ENCODE measurements around the gene OGFRL1.
A peak's percentile ranks its signal among the peaks of the same experiment; 100 is the strongest.

The OGFRL1 gene

GRCh38 chr6:71335544-71335943 lies 46.9 kb downstream of the OGFRL1 start:
- H3K9me3 ChIP-seq (ENCODE audit: control insufficient read depth, low read length): no peaks in the 10 kb centered on the region
- no peaks in the 10 kb centered on the region for H3K27me3 ChIP-seq (ENCODE audit: control insufficient read depth in 1 of 2, insufficient read depth in 1 of 2, low read length in 2 of 2)
- H3K4me3 ChIP-seq (ENCODE audit: insufficient read depth in 1 of 2, low read depth in 1 of 2, low read length in 2 of 2): no peak overlapping the region
- H3K4me1 ChIP-seq (ENCODE audit: control insufficient read depth, insufficient read depth, low read depth, low read length): no peaks in the 10 kb centered on the region
- H3K9ac ChIP-seq (ENCODE audit: low read length): no peak overlapping the region
- H3K36me3 ChIP-seq (ENCODE audit: control insufficient read depth in 1 of 2, insufficient read depth in 2 of 2, low read depth in 1 of 2, low read length in 2 of 2): no peaks in the 10 kb centered on the region
- H4K91ac ChIP-seq (ENCODE audit: low read length): peak overlapping the region; percentile 11
- H2BK120ac ChIP-seq (ENCODE audit: low read depth, low read length): no peak overlapping the region
- H3K23ac ChIP-seq (ENCODE audit: low read length in 2 of 2): no peak overlapping the region
- no peak overlapping the region for H3K4ac ChIP-seq (ENCODE audit: low read depth in 1 of 2, low read length in 2 of 2)
- H3K4me2 ChIP-seq (ENCODE audit: low read length, poor library complexity, severe bottlenecking): no peak overlapping the region
- DNase-seq: no peak
- H4K8ac ChIP-seq (ENCODE audit: low read length): no peak overlapping the region
- no peak overlapping the region for H2BK15ac ChIP-seq (ENCODE audit: low read depth, poor library complexity, severe bottlenecking)
- no peak overlapping the region for H2AK5ac ChIP-seq (ENCODE audit: low read length, severe bottlenecking)
- no peak overlapping the region for H2BK5ac ChIP-seq (ENCODE audit: low read depth, low read length, poor library complexity, severe bottlenecking)
- H3K18ac ChIP-seq (ENCODE audit: low read depth in 1 of 2, low read length in 2 of 2): peak overlapping the region in 1 of 2 experiments; percentile 11
- peak overlapping the region in 1 of 2 experiments; percentile 94 for H2BK12ac ChIP-seq (ENCODE audit: low read length in 2 of 2)
- peak overlapping the region in 1 of 2 experiments; percentile 81 for H3K14ac ChIP-seq (ENCODE audit: low read length in 2 of 2)
- H3K27ac ChIP-seq (ENCODE audit: low read length, poor library complexity, severe bottlenecking): no peak overlapping the region
- H2AFZ ChIP-seq (ENCODE audit: low read depth, low read length): no peak overlapping the region
- peaks cover 21% of the 10 kb centered on the region for H3K79me1 ChIP-seq (replicated peaks; ENCODE audit: low read length, poor library complexity, severe bottlenecking)

- Histone ChIP-seq H3K4ac (ENCODE audit: low read depth in 1 of 2, low read length in 2 of 2) (no peak overlapping the region), H3K23ac (ENCODE audit: low read length in 2 of 2) (no peak overlapping the region), H3K79me1 (replicated peaks; ENCODE audit: low read length, poor library complexity, severe bottlenecking) (peaks cover 20% of the 10 kb centered on the region), H3K9ac (ENCODE audit: low read length) (no peak overlapping the region), H4K91ac (ENCODE audit: low read length) (no peak overlapping the region), H3K36me3 (ENCODE audit: control insufficient read depth in 1 of 2, insufficient read depth in 2 of 2, low read depth in 1 of 2, low read length in 2 of 2) (no peaks in the 10 kb centered on the region), H3K18ac (ENCODE audit: low read depth in 1 of 2, low read length in 2 of 2) (no peak overlapping the region), H2BK5ac (ENCODE audit: low read depth, low read length, poor library complexity, severe bottlenecking) (no peak overlapping the region), H2BK12ac (ENCODE audit: low read length in 2 of 2) (no peak overlapping the region), H2BK15ac (ENCODE audit: low read depth, poor library complexity, severe bottlenecking) (no peak overlapping the region), H3K4me3 (ENCODE audit: insufficient read depth in 1 of 2, low read depth in 1 of 2, low read length in 2 of 2) (no peak overlapping the region), H3K4me2 (ENCODE audit: low read length, poor library complexity, severe bottlenecking) (no peak overlapping the region), H2BK120ac (ENCODE audit: low read depth, low read length) (no peak overlapping the region), H3K27ac (ENCODE audit: low read length, poor library complexity, severe bottlenecking) (no peak overlapping the region), H4K8ac (ENCODE audit: low read length) (no peak overlapping the region), H3K14ac (ENCODE audit: low read length in 2 of 2) (no peak overlapping the region), H2AK5ac (ENCODE audit: low read length, severe bottlenecking) (no peak overlapping the region), H3K9me3 (ENCODE audit: control insufficient read depth, low read length) (no peaks in the 10 kb centered on the region), H3K4me1 (ENCODE audit: control insufficient read depth, insufficient read depth, low read depth, low read length) (no peaks in the 10 kb centered on the region), H2AFZ (ENCODE audit: low read depth, low read length) (no peak overlapping the region), H3K27me3 (ENCODE audit: control insufficient read depth in 1 of 2, insufficient read depth in 1 of 2, low read length in 2 of 2) (no peaks in the 10 kb centered on the region)
- 94% methylated on average over 2 of the region's 2 CpGs for WGBS
- no peak for DNase-seq
Observed at GRCh38 chr6:71336901-71337300, 48.3 kb downstream of the OGFRL1 start.

GRCh38 chr6:71338540-71339316 lies 50.1 kb downstream of the OGFRL1 start:
- Histone ChIP-seq H3K79me1 (replicated peaks; ENCODE audit: low read length, poor library complexity, severe bottlenecking) (peaks cover 22% of the 10 kb centered on the region), H4K8ac (ENCODE audit: low read length) (no peak overlapping the region), H2BK15ac (ENCODE audit: low read depth, poor library complexity, severe bottlenecking) (no peak overlapping the region), H3K4me1 (ENCODE audit: control insufficient read depth, insufficient read depth, low read depth, low read length) (no peaks in the 10 kb centered on the region), H3K9ac (ENCODE audit: low read length) (no peak overlapping the region), H3K36me3 (ENCODE audit: control insufficient read depth in 1 of 2, insufficient read depth in 2 of 2, low read depth in 1 of 2, low read length in 2 of 2) (peaks cover 0 to under 1% of the 10 kb centered on the region in 2 experiments), H2BK12ac (ENCODE audit: low read length in 2 of 2) (no peak overlapping the region), H3K9me3 (ENCODE audit: control insufficient read depth, low read length) (no peaks in the 10 kb centered on the region), H2AK5ac (ENCODE audit: low read length, severe bottlenecking) (no peak overlapping the region), H2BK5ac (ENCODE audit: low read depth, low read length, poor library complexity, severe bottlenecking) (no peak overlapping the region), H3K27me3 (ENCODE audit: control insufficient read depth in 1 of 2, insufficient read depth in 1 of 2, low read length in 2 of 2) (no peaks in the 10 kb centered on the region), H4K91ac (ENCODE audit: low read length) (no peak overlapping the region), H3K4me2 (ENCODE audit: low read length, poor library complexity, severe bottlenecking) (no peak overlapping the region), H3K27ac (ENCODE audit: low read length, poor library complexity, severe bottlenecking) (no peak overlapping the region), H2AFZ (ENCODE audit: low read depth, low read length) (no peak overlapping the region), H3K4me3 (ENCODE audit: insufficient read depth in 1 of 2, low read depth in 1 of 2, low read length in 2 of 2) (no peak overlapping the region), H2BK120ac (ENCODE audit: low read depth, low read length) (no peak overlapping the region), H3K4ac (ENCODE audit: low read depth in 1 of 2, low read length in 2 of 2) (no peak overlapping the region), H3K23ac (ENCODE audit: low read length in 2 of 2) (no peak overlapping the region), H3K14ac (ENCODE audit: low read length in 2 of 2) (no peak overlapping the region), H3K18ac (ENCODE audit: low read depth in 1 of 2, low read length in 2 of 2) (no peak overlapping the region)
- DNase-seq: no peak
- 97% methylated on average over 3 of the region's 4 CpGs for WGBS

- WGBS: 80% methylated on average over 1 of the region's 2 CpGs
Observed at GRCh38 chr6:71342772-71343171, 54.2 kb downstream of the OGFRL1 start.

More at GRCh38 chr6:71342772-71343171, 54.2 kb downstream of the OGFRL1 start:
- no peak overlapping the region for H3K23ac ChIP-seq (ENCODE audit: low read length in 2 of 2)
- no peaks in the 10 kb centered on the region for H3K4me1 ChIP-seq (ENCODE audit: control insufficient read depth, insufficient read depth, low read depth, low read length)
- H2BK5ac ChIP-seq (ENCODE audit: low read depth, low read length, poor library complexity, severe bottlenecking): no peak overlapping the region
- no peak overlapping the region for H3K14ac ChIP-seq (ENCODE audit: low read length in 2 of 2)
- H3K4me2 ChIP-seq (ENCODE audit: low read length, poor library complexity, severe bottlenecking): no peak overlapping the region
- peaks cover 0 to 4% of the 10 kb centered on the region in 2 experiments for H3K36me3 ChIP-seq (ENCODE audit: control insufficient read depth in 1 of 2, insufficient read depth in 2 of 2, low read depth in 1 of 2, low read length in 2 of 2)
- H3K18ac ChIP-seq (ENCODE audit: low read depth in 1 of 2, low read length in 2 of 2): no peak overlapping the region
- H2AFZ ChIP-seq (ENCODE audit: low read depth, low read length): no peak overlapping the region
- DNase-seq: no peak
- H3K9ac ChIP-seq (ENCODE audit: low read length): no peak overlapping the region
- no peaks in the 10 kb centered on the region for H3K27me3 ChIP-seq (ENCODE audit: control insufficient read depth in 1 of 2, insufficient read depth in 1 of 2, low read length in 2 of 2)
- H3K9me3 ChIP-seq (ENCODE audit: control insufficient read depth, low read length): no peaks in the 10 kb centered on the region
- H2BK12ac ChIP-seq (ENCODE audit: low read length in 2 of 2): no peak overlapping the region
- H2BK120ac ChIP-seq (ENCODE audit: low read depth, low read length): no peak overlapping the region
- H3K4me3 ChIP-seq (ENCODE audit: insufficient read depth in 1 of 2, low read depth in 1 of 2, low read length in 2 of 2): no peak overlapping the region
- no peak overlapping the region for H2BK15ac ChIP-seq (ENCODE audit: low read depth, poor library complexity, severe bottlenecking)
- H3K4ac ChIP-seq (ENCODE audit: low read depth in 1 of 2, low read length in 2 of 2): no peak overlapping the region
- H2AK5ac ChIP-seq (ENCODE audit: low read length, severe bottlenecking): no peak overlapping the region
- no peak overlapping the region for H3K27ac ChIP-seq (ENCODE audit: low read length, poor library complexity, severe bottlenecking)
- no peak overlapping the region for H4K91ac ChIP-seq (ENCODE audit: low read length)
- no peak overlapping the region for H4K8ac ChIP-seq (ENCODE audit: low read length)
- H3K79me1 ChIP-seq (replicated peaks; ENCODE audit: low read length, poor library complexity, severe bottlenecking): peaks cover 31% of the 10 kb centered on the region

All from mesenchymal stem cell (in vitro differentiated cells and primary cell).